GM12873 (cell line): ENCODE results near the gene STARD13.

Experiments
- CTCF ChIP-seq: IDR thresholded peaks from 2 replicates; pipeline ENCODE4 v1.5.1; 2012; ENCODE audit warnings: low read depth, mild to moderate bottlenecking, moderate library complexity, low read length, control low read depth; ENCODE audit not compliant: insufficient read depth; ENCODE audit errors: missing control alignments

STARD13 gene

GRCh38 chr13:33280279-33280905 lies 5.2 kb downstream of the STARD13 start:
- TF ChIP-seq CTCF = no peak

- no peak for TF ChIP-seq CTCF
Measured at GRCh38 chr13:33279414-33280278, 5.9 kb downstream of the STARD13 start.

- TF ChIP-seq CTCF = no peak
Measured at GRCh38 chr13:33278913-33279312, 6.6 kb downstream of the STARD13 start.

- TF ChIP-seq CTCF = no peak
Measured at GRCh38 chr13:33277946-33278345, 7.6 kb downstream of the STARD13 start.

- no peak for TF ChIP-seq CTCF
Measured at GRCh38 chr13:33277037-33277740, 8.4 kb downstream of the STARD13 start.

- no peak for TF ChIP-seq CTCF
Measured at GRCh38 chr13:33276570-33276969, 9.0 kb downstream of the STARD13 start.

GRCh38 chr13:33275916-33276315 lies 9.6 kb downstream of the STARD13 start:
- TF ChIP-seq CTCF = no peak
